Stimulated activated CD8-positive, alpha-beta memory T cell treated with anti-CD3 and anti-CD28 coated beads, Interleukin-15, amount 100 ng/mL, for 48 hours (primary cell): ENCODE data around the gene DRG1.
"Not testable (repeated sequence)": the region's sequence is repeated elsewhere in the genome, so short reads cannot be mapped to it uniquely, and the experiment has no call there.

Experiments used
- DNase-seq, 2 donors: peaks; one replicate each; pipeline ENCODE4 v3.0.0-alpha.2; 2020; ENCODE audit warnings: low read depth in 2 of 2

Gene DRG1

DNA sequence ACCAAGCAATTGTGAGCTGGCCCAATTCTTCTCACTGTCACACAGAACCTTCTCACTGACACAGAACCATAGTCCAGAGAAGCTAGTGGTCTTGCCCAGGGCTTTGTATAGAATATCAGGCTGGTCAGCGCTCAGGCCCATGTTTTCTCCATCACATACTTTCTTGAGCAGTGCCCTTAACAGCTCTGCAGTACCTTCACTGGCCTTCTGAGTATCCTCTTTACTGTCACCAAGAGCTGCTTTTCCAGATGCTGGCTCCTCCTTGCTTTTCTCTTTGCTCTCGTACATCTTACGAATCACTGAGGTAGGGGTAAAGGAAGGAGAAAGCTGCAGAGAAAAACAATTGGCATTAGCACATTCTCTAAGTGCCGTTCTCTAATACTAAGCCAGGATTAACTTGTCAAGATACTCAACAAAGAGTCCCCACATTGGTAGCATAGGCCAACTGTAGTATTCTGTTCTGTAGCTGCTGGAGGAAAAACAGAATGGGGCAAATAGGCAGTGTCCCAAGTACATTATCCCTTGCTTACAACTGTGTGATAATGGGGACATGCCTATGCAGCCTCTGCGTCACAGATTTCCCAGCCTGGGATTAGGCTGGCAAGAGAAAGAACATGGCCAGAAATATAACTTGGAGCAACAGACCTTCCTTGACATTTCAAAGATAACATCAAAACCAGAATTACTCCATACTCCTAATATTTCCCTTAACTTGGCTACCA, 43.5 kb downstream of the DRG1 start:
- no peak for DNase-seq

GRCh38 chr22:31443516-31443915, 44.1 kb downstream of the DRG1 start:
- no peak for DNase-seq

- DNase-seq: no peak
These were observed 46.2 kb downstream of the DRG1 start for GRCh38 chr22:31445642-31446041.

- DNase-seq: no peak
These were observed 46.8 kb downstream of the DRG1 start for GRCh38 chr22:31446208-31446607.

GRCh38 chr22:31446767-31447166, 47.4 kb downstream of the DRG1 start:
- DNase-seq: no peak

- no peak for DNase-seq
These were observed 47.9 kb downstream of the DRG1 start for GRCh38 chr22:31447337-31447736.

DNA sequence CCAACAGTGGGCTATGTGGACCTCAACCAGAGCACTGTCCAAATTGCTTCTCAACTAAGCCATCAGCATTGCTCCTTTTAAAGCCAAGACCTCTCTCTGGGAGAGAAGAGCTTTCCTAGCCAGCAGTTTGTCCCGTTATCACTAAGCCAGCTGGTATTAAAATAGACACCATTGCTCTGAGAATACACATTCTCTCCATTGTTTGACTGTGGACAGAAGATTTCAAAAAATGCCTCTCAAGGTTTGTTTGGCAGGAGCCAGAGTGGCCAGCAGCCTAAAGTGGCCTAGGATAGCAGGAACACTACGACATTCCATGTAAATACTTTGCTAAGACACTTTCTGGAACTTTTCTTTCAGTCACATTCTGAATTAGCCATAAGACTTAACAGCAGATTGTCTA, 49.0 kb downstream of the DRG1 start:
- no peak for DNase-seq

- DNase-seq: no peak
These were observed 50.1 kb downstream of the DRG1 start for GRCh38 chr22:31449506-31449905.

DNA sequence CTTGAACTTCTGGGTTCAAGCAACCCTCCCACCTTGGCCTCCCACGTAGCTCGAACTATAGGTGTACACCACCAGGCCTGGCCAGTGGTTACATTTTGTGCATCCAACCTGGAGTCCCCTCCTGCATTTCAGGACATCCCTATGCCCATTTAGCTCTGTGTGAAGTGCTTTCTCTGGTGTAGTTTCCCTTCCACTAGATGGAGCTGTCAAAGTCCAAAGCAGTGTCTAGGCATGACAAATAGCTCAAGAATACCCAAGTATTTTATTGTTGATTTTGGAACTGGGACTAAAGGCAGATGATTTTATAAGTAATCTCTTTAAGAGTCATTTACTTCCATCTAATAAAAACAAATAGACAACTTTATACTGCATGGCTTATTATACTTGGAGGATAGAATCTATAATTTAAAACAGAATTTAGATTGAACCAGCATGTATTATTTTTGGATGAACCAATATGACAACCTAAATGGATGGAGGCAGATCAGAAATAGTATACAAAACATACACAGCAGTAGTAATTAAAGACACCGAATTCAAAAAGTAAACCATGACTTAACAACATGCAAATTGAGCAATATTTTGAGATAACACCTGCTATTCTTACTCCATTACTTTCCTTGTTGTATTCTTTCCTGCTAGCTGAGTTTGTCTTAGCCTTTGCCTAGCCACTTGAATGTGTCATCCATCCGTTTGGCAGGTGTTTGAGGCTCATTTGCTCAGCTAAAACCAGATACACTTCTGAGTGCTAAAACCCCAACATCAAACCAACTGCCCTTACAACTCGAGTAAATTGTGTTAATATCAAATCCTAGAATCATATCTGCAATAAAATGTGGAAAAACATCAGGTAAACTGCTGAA, 52.5 kb downstream of the DRG1 start:
- no peak for DNase-seq

DNA sequence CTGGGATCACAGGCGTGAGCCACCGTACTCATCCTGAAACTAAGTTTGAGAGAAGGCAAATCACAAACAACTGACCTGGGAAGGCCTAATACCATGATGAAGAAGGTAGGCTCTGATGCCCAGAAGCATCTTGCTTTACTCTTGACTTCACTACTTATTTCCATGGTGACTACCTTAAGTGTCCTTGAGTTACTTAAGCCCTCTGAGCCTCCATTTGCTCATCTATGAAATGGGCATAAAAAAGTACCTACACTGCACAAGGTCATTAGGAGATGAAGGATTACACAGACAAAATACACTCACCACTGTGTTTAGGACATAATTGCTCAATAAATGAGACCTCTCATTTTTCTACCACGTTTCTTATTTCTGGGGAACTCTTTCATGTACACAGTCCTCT, 62.3 kb downstream of the DRG1 start:
- no peak for DNase-seq

- no peak for DNase-seq
These were observed 65.9 kb downstream of the DRG1 start for GRCh38 chr22:31465307-31465706.

- no peak for DNase-seq
These were observed 75.3 kb downstream of the DRG1 start for GRCh38 chr22:31474743-31475142.

DNA sequence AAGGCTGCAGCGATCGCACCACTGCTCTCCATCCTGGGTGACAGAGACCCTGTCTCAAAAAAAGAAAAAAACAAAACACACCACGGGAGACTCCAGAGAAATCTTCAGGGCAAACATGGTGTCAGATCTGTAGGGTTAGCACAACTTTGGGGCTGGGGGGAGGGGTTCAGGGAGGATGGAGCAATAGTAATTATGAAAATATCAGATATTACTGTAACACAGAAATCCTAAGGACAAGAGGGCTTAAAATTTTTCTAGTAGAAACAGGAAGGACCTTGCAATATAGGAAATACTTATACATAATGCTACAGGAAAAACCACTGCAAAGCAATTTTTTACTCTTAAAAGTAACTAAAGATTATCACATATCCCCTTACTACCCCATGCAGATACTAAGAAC, 76.4 kb downstream of the DRG1 start:
- no peak for DNase-seq

DNA sequence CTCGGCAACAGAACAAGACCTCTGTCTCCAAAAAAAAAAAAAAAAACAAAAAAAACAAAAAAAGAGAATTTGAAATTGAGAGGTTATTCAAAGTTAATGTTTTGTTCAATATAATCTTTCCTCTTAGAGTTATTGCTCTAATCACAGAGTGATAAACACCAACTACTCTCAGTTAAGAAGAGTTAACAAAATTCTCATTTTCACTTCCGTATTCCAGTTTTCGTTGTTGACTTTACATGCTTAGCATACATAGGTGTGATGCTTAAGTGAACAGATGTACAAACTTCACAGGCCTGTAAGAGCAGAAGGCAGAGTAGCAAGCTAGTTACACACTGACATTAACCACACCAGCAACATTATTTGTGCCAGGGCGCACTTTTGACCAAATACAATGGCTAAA, 77.9 kb downstream of the DRG1 start:
- DNase-seq: no peak

- no peak for DNase-seq
These were observed 81.7 kb downstream of the DRG1 start for GRCh38 chr22:31481129-31481528.

GRCh38 chr22:31482470-31482869, 83.1 kb downstream of the DRG1 start:
- DNase-seq: not testable (repeated sequence)
